Measurements from ENCODE around the gene SH3GL2.

- TF ChIP-seq, protein P1, sequence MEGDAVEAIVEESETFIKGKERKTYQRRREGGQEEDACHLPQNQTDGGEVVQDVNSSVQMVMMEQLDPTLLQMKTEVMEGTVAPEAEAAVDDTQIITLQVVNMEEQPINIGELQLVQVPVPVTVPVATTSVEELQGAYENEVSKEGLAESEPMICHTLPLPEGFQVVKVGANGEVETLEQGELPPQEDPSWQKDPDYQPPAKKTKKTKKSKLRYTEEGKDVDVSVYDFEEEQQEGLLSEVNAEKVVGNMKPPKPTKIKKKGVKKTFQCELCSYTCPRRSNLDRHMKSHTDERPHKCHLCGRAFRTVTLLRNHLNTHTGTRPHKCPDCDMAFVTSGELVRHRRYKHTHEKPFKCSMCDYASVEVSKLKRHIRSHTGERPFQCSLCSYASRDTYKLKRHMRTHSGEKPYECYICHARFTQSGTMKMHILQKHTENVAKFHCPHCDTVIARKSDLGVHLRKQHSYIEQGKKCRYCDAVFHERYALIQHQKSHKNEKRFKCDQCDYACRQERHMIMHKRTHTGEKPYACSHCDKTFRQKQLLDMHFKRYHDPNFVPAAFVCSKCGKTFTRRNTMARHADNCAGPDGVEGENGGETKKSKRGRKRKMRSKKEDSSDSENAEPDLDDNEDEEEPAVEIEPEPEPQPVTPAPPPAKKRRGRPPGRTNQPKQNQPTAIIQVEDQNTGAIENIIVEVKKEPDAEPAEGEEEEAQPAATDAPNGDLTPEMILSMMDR (conservative IDR thresholded peaks at IDR 0.05 in 1 of 2, IDR thresholded peaks at IDR 0.05 in 1 of 2; ENCODE audit: extremely low read depth in 1 of 2, insufficient read depth in 1 of 2, low read depth in 1 of 2, low read length in 2 of 2): no peak
- no peak for TF ChIP-seq EZH2 (IDR thresholded peaks at IDR 0.05; ENCODE audit: borderline replicate concordance, low read length)
Measured at GRCh38 chr9:17825265-17825659, 246.4 kb downstream of the SH3GL2 start.
